HUES64 (cell line): Measurements from ENCODE around the gene DUSP22.
"Not testable (repeated sequence)": the region's sequence is repeated elsewhere in the genome, so short reads cannot be mapped to it uniquely, and the experiment has no call there.

Experiments used
- H3K27ac ChIP-seq: 2 replicates; pipeline ENCODE4 v1.7.0; 2013; ENCODE audit warnings: low read depth, low read length, inconsistent platforms
- H3K27me3 ChIP-seq: 2 replicates; pipeline ENCODE4 v1.6.1; 2013; ENCODE audit warnings: mild to moderate bottlenecking, low read length; ENCODE audit not compliant: insufficient read depth
- H3K36me3 ChIP-seq: 2 replicates; pipeline ENCODE4 v1.6.1; 2013; ENCODE audit warnings: mild to moderate bottlenecking, low read length; ENCODE audit not compliant: insufficient read depth
- H3K4me1 ChIP-seq: 2 replicates; pipeline ENCODE4 v1.6.1; 2013; ENCODE audit warnings: mild to moderate bottlenecking, low read length, moderate library complexity; ENCODE audit not compliant: insufficient read depth
- H3K4me3 ChIP-seq: 2 replicates; pipeline ENCODE4 v1.5.1; 2013; ENCODE audit warnings: mild to moderate bottlenecking, low read length, moderate library complexity
- H3K9ac ChIP-seq: 2 replicates; pipeline ENCODE4 v1.6.1; 2013; ENCODE audit warnings: mild to moderate bottlenecking, low read depth, low read length
- H3K9me3 ChIP-seq: 2 replicates; pipeline ENCODE4 v1.6.1; 2013; ENCODE audit warnings: low read depth, low read length; ENCODE audit not compliant: insufficient read depth
- WGBS: fragments of 150-250, 120-280 bp; methylation state at CpG from one replicate; pipeline ENCODE4 v1.1.7; 2013; ENCODE audit warnings: missing lambda C conversion rate; 5-methylcytosine and 5-hydroxymethylcytosine counted together

Gene DUSP22

DNA sequence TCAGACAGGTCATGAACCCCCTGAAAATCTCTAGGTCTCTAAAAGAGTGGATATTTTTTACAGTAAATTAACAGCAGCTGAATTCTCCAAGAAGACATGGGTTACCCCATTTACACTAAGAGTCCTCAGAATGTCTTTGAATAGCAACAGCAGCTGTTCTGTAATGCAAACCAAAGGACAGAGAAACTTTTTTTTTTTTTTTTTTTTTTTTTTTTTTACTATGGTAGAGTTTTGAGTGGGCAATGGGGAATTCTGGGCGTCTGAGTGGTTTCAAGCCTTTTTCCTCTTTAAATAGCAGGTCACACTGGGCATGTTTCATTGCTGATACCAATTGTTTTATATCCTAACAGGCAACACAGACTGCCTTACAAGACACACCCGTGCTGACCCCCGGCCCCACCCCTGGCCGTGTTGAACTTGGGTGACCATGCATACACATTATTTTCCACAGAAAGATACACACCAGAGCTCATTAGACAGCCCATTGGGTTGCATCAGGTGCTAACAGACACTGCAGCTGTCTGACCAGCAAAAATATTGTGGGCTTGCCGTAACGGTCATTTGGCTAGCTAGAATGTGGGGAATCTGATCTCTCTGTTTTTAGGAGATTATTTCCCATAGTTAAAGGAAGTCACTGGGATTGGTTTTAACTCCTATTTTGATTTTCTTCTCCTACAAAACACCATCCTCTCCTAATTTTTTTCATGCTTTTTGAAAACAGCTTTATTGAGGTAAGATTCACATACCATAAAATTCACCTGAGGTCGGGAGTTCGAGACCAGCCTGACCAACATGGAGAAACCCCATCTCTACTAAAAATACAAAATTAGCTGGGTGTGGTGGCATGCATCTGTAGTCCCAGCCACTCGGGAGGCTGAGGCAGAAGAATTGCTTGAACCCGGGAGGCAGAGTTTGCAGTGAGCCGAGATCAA, 72.6 kb downstream of the DUSP22 start:
- WGBS: 82% methylated on average over 11 of the region's 11 CpGs
- Histone ChIP-seq H3K9ac (no peak overlapping the region), H3K36me3 (no peaks in the 10 kb centered on the region), H3K27ac (no peak overlapping the region), H3K4me3 (no peak overlapping the region), H3K27me3 (no peaks in the 10 kb centered on the region), H3K4me1 (no peaks in the 10 kb centered on the region), H3K9me3 (peaks cover 49% of the 10 kb centered on the region)

DNA sequence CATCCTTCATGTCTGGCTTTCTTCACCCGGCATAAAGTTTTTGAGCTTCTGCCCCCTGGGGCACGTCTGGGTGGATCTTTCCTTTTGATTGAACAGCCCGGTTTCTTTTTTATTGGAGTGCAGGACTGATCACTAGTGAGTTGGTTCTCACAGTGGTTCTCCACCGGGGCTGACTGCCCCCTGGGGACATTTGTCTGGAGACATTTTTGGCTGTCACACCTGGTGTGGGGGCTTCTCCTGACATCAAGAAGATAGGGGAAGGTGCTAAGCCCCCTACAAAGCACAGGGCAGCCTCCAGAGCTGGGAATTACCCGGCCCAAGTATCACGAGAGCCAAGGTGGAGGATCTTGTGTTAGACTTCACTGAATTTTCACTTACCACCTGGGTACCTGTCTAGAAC, 73.5 kb downstream of the DUSP22 start:
- no peaks in the 10 kb centered on the region for H3K36me3 ChIP-seq
- H3K27ac ChIP-seq: no peak overlapping the region
- peaks cover 48% of the 10 kb centered on the region for H3K9me3 ChIP-seq
- 91% methylated on average over 6 of the region's 6 CpGs for WGBS
- H3K27me3 ChIP-seq: no peaks in the 10 kb centered on the region
- H3K4me3 ChIP-seq: no peak overlapping the region
- H3K4me1 ChIP-seq: no peaks in the 10 kb centered on the region
- no peak overlapping the region for H3K9ac ChIP-seq

DNA sequence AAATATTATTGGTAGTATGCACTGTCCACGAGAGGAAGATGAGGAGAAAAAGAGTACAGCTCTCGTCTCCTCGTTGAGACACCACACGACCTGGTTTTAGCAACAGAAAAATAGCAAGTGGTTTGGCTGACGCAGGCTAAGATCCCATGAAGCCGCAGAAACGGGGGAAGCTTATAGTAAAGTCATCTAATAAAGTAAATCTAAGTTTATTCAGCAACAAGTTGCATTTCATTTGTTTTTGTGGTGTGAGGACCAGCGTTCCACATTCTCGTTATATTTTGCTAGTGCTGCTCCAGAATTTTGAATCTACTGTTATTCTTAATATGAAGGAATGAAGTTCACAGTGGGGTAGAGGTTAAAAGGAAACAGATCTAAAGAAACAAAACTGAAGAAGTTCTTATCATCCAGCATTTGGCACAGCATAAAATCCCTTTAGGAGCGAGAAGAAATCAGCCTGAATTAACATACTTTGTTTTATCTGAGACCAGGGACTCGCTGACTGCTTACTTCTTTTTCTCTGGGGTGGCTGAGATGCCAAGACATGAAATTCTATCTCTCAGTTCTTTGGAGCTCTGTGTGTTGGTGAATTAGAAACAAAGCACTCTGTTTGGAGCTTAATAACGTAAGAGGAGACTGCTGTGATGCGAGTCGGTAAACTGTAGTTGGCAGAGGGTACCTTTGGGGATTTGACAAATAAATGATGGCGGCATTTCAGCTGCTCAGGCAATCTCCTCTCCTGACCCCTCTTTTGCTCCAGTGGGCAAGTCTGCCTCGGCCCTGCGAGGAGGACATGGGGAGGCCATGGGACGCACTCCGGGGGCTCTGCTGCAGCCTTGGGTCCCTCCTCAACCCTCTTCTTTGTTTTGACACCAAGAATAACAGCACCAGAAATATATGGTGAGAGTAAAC, 74.4 kb downstream of the DUSP22 start:
- H3K4me1 ChIP-seq: no peaks in the 10 kb centered on the region
- H3K9ac ChIP-seq: no peak overlapping the region
- no peaks in the 10 kb centered on the region for H3K36me3 ChIP-seq
- H3K27me3 ChIP-seq: no peaks in the 10 kb centered on the region
- no peak overlapping the region for H3K4me3 ChIP-seq
- H3K9me3 ChIP-seq: peaks cover 48% of the 10 kb centered on the region
- 88% methylated on average over 19 of the region's 19 CpGs for WGBS
- no peak overlapping the region for H3K27ac ChIP-seq

DNA sequence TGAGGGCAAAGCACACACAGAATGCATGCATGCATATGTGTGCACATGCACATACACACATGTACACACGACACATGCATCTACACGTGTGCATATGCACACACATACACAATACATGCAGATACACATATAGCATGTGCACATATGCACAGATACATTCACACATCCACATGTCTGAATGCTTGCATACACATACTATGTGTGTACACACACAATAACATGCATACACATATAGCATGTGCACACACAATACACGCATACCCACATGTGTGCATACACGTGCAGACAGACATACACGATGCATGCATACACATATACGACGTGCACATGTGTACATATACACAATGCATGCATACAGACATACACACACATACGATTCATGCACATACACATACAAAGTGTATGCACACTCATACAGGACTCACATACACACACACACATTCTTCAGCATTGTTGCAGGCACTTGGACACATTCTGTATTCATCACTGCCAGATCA, 75.1 kb downstream of the DUSP22 start:
- WGBS: 80% methylated on average over 8 of the region's 8 CpGs

DNA sequence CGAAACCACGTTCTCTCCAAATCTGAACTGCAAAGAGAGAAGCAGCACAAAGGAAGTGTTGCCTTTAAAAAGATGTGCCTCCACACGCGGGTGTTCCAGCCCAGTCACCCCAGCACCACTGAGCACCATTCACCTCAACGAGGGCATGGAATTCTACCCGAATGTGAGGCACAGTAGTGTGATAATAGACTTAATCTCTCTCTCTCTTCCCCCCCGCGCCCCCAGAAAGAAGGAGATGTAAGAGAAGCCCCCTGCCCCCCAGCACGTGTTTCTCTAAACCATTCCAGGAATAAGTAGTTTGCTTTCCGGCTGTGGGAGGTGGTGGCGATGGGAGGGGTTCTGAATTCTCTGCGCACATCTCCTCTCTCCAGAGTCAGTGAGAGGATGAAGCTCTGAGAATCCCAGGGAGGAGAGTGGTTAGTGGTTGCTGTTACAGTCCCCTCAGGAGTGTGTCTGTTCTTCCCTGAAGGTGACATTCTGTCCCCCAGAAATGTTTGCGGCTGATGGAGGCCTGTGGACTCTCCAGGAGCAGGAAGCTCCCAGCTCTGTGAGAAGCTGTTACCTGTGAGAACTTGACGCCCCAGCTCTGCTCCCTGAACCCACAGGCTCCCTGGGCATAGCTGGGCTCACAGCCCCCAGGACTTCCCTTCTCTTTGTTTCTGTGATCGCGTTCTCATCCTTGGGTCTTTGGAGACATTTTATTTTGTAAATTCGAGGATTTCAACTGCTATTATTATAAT, 75.8 kb downstream of the DUSP22 start:
- WGBS: 85% methylated on average over 10 of the region's 17 CpGs
- Histone ChIP-seq H3K4me3 (no peak overlapping the region), H3K36me3 (no peaks in the 10 kb centered on the region)

More for the DNA sequence above, 75.1 kb downstream of the DUSP22 start:
- no peaks in the 10 kb centered on the region for H3K36me3 ChIP-seq
- no peak overlapping the region for H3K4me3 ChIP-seq
- H3K9me3 ChIP-seq: peaks cover 44% of the 10 kb centered on the region
- no peak overlapping the region for H3K27ac ChIP-seq
- no peaks in the 10 kb centered on the region for H3K27me3 ChIP-seq
- H3K9ac ChIP-seq: no peak overlapping the region
- no peaks in the 10 kb centered on the region for H3K4me1 ChIP-seq

DNA sequence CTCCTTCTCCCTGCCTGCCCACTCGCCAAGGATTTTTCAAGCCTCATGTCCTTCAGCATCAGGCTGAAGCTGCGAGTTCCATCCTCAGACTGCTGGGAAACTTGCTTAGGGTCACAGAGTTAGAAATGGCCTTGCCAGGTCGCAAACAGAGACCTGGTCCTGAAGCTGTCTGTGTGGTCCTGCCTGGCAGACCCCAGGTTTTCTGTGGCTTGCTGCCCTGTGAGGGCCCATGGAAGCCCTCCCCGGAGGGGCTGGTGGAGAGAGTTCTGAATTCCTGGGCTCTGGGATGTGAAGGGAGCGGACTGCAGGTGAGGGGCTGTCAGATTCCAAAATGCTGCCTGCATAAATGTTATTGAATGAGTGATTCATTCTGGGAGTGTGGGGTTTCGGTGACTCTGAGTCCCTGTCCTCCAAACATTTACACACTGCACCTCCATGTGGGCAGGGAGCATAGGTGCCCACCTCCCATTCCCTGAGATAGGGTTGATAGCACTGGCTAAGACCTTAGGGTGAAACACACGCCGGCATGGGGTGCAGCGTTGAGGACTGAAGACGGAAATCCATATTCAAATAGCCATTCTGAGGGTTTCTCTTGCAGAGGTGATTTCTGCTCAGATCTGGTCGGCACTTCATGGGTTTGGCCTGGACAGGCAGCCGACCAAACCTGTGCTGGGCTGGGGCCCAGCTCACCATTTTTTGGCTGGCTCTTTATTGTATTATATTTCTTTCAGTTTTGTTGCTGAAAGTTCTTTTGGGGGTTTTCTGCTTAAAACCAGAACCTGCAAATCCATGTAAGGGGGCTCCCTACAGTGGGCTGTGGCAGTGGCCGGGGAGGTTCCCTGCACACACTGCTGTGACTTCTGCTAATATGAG, 77.5 kb downstream of the DUSP22 start:
- no peaks in the 10 kb centered on the region for H3K27me3 ChIP-seq
- 92% methylated on average over 13 of the region's 13 CpGs for WGBS
- no peak overlapping the region for H3K4me3 ChIP-seq
- H3K4me1 ChIP-seq: no peaks in the 10 kb centered on the region; the same call in 1 of the 2 replicates
- no peak overlapping the region for H3K27ac ChIP-seq
- no peak overlapping the region for H3K9ac ChIP-seq
- no peaks in the 10 kb centered on the region for H3K36me3 ChIP-seq
- H3K9me3 ChIP-seq: peaks cover 25% of the 10 kb centered on the region

More for the DNA sequence above, 75.8 kb downstream of the DUSP22 start:
- H3K27ac ChIP-seq: no peak overlapping the region
- no peaks in the 10 kb centered on the region for H3K27me3 ChIP-seq
- peaks cover 40% of the 10 kb centered on the region for H3K9me3 ChIP-seq
- no peaks in the 10 kb centered on the region for H3K4me1 ChIP-seq
- H3K9ac ChIP-seq: no peak overlapping the region

DNA sequence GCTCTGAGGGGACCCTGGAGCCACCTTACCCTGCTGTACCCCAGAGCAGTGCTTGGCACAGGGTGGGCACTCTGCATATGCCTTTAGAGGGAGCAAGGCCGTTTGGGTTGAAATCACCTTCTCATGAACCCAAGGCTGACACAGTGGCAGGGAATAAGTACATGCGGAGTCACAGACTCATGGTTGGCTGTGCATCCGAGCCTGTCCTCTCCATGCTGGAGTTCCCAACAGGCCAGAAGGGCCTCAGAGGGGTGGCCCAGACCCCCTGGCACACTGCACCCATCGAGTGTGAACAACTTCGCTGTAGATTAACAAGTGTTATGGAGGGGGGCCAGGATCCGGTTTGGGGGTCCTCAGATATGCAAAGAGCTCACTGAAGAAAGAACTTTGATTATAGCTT, 78.3 kb downstream of the DUSP22 start:
- 88% methylated on average over 6 of the region's 6 CpGs for WGBS
- Histone ChIP-seq H3K27ac (no peak overlapping the region), H3K36me3 (no peaks in the 10 kb centered on the region), H3K4me3 (no peak overlapping the region), H3K9ac (no peak overlapping the region), H3K4me1 (no peaks in the 10 kb centered on the region; the same call in 1 of the 2 replicates), H3K27me3 (no peaks in the 10 kb centered on the region), H3K9me3 (peaks cover 26% of the 10 kb centered on the region)

DNA sequence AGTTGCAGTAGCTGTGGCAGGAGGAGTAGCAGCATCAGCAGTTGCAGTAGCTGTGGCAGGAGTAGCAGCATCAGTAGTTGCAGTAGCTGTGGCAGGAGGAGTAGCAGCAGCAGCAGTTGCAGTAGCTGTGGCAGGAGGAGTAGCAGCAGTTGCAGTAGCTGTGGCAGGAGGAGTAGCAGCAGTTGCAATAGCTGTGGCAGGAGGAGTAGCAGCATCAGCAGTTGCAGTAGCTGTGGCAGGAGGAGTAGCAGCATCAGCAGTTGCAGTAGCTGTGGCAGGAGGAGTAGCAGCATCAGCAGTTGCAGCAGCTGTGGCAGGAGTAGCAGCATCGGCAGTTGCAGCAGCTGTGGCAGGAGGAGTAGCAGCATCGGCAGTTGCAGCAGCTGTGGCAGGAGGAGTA, 79.6 kb downstream of the DUSP22 start:
- not testable (repeated sequence) for H3K4me1 ChIP-seq, H3K4me3 ChIP-seq, H3K27ac ChIP-seq, H3K36me3 ChIP-seq, H3K9ac ChIP-seq, H3K27me3 ChIP-seq
- peaks cover 22% of the 10 kb centered on the region; the same call in 1 of the 2 replicates for H3K9me3 ChIP-seq
- WGBS: 84% methylated on average over 2 of the region's 2 CpGs

DNA sequence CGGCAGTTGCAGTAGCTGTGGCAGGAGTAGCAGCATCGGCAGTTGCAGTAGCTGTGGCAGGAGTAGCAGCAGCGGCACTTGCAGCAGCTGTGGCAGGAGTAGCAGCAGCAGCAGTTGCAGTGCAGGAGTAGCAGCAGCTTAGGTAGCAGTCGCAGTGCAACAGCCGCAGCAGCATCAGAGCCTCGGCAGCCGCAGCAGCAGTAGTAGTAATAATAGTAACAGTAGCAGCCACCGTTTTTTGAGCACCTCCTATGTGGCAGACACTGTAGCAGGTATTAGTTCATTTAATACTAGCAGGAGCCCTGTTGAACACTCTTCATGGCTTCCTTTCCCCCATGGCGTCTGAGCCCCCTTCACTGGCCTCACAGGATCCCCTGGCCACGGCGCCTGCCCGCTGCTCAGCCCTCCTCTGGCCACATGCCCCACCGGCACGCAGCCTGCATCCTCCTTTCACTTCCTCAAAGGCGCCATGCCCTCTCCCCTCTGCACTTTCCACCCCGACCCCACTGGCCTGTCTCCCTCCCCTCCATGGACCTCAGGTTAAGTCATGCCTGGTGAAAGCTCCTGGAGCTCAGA, 80.1 kb downstream of the DUSP22 start:
- Histone ChIP-seq H3K4me1 (no peaks in the 10 kb centered on the region; the same call in 1 of the 2 replicates), H3K36me3 (no peaks in the 10 kb centered on the region), H3K9me3 (peaks cover 19% of the 10 kb centered on the region; the same call in 1 of the 2 replicates), H3K27me3 (no peaks in the 10 kb centered on the region), H3K9ac (no peak overlapping the region), H3K4me3 (no peak overlapping the region), H3K27ac (no peak overlapping the region)
- WGBS: 91% methylated on average over 16 of the region's 16 CpGs
